CD4-positive, alpha-beta T cell treated with Interleukin-12 subunit alpha and Interleukin-12 subunit beta, for 1 hour (primary cell): ENCODE results near the gene ZBTB32.

Source experiments
- DNase-seq: peaks from one replicate; pipeline ENCODE4 v3.0.0-alpha.2; 2020

ZBTB32 gene

DNA sequence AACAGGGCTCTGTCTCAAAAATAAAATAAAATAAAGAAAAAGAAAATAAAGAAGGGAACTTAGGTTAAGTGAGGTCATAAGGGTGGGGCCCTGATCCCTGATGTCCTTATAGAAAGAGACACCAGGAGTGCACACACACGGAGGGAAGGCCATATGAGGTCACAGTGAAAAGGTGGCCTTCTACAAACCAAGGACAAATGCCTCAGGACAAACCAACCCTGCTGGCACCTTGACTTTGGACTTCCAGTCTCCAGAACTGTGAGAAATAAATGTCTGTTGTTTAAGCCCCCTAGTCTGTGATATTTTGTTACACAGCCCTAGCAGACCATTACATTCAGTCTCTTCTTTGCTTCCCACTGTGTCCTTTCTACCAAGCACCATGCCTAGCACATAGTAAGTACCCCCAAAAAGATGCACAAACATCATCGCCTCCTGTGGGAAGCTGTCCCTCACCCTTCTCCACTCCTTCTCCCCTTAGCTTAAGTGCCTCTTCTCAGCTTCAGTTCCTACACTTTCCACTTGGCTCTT, 8.4 kb upstream of the ZBTB32 start:
- DNase-seq: no peak

DNA sequence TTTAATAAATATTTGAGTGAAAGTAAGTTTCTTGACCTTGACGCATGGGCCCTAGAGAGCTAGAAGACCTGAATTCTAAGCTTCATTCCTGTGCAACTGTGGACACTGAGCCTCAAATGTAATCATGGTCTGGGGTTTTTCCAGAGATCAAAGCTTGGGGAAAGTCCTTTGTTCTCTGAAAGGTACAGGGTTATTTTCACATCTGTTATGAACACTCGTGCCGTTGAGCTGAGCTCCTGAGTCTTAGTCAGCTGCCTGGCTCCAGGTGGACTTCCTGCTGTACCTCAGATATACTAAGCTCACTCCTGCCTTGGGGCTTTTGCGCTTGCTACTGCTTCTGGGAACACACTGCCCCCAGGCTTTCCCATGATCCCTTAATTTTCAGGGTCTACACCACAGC, 7.5 kb upstream of the ZBTB32 start:
- DNase-seq: no peak

DNA sequence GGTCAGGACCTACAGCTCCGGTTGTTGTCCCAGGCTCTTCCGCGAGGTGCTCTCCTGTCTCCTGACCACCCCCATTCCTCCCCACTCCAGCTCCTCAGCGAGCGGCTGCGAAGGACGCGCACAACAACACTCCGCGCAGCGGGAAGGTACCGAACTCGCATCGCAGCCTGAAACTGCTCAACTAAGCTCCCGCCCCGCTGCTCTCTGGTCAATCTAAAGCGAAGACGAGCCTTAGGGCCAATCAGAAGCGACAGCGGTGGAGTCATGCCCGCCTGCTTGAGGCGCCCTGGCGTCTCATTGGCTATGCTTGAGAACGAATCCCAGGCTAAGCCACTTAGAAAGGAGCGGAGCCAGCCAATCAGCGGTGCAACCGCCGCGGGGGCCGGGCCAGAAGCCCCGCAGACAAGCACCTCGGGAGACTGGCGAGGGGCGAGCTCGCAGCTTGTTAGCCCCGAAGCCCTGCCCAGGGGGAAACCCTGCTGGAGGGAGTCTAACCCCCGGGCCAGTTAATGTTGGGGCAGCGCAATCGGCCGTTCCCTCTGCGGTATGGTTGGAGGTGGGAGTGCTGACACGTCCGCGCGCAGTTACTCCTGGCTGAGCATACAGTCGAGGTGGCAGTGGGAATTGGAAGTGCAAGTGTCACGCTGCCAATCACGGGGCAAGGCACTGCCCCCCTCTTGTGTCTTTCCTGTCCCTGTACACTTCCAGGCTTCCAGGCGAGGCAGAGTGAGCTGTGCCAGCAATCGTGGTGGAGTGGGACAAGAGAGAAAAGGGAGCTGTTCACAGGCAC, 1.9 kb upstream of the ZBTB32 start:
- DNase-seq: peak; percentile 96

DNA sequence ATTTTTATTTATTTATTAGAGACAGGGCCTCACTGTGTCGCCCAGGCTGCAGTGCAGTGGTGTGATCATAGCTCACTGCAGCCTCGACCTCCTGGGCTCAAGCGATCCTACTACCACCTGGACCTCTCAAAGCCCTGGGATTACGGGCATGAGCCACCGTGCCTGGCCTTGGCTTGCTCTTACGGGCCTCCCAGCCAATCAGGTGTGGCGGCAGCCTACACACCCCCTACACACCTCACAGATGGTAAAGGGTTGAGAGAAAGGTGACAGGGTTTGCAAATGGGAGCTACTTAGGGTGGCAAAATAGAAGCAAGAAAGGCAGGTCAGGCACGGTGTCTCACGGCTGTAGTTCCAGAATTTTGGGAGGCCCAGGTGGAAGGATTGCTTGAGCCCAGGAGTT, 1.0 kb upstream of the ZBTB32 start:
- DNase-seq: no peak

DNA sequence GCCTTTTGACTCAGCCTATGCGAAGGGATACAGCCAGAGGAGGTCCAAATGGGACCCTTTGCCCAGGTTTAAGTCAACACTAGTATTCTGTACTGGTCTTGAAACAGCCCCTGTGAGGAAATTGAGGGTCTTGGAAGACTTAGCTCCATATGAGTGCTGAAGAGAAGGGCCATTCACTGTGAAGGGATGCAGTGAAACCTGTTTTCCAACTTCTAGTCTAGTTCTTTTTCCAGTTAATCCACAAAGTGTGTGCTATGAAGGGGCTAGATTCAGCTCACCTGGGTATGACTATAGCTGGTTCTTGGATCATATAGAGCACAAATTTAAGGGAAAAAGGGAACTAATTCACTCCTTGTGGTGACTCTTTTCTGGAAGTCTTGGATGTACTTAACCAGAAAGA, 4.0 kb downstream of the ZBTB32 start:
- DNase-seq: no peak

DNA sequence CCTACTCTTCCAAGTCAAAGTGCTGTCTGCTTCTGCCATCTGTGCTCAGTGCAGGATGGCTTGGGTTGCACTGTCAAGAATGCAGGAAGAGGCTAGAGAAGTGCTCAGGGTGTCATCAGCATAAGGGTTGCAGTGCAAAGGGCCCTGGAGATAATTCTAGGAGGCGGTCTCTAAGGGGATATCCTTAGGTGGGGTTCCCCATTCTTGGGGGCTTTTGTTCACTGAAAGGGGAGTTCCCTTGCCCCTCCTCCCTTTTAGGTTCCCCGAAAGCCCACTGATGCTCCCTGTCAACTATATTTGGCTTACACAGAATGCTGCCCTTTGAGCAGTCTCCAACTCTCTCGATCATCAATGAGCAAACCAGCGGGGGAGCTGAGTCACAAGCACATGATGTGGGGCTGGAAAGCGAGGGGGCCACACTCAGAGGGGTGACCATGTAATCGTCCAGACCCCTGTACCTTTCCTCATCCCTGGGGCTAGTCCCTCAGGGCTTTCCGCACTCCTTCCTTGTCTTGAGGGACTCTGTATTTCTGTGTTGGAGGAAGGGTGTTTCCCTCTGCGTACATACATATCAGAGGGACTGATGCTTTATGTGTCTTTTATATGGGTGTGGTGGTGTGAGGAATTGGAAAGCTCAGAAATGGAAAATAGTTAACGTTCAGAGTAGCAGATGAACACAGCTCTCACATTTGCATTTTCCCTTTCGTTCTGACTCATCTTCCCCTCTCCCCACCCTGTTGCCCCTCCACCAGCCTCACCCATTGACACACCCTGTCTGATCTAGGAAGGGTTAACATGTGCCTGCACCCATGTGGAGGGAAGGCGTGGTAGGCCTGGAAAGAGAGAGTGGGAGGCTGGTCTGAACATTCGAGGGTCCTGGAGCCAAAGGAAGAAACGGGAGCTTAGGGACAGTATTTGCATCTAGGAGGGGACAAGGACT, 6.7 kb downstream of the ZBTB32 start:
- DNase-seq: peak; percentile 24

DNA sequence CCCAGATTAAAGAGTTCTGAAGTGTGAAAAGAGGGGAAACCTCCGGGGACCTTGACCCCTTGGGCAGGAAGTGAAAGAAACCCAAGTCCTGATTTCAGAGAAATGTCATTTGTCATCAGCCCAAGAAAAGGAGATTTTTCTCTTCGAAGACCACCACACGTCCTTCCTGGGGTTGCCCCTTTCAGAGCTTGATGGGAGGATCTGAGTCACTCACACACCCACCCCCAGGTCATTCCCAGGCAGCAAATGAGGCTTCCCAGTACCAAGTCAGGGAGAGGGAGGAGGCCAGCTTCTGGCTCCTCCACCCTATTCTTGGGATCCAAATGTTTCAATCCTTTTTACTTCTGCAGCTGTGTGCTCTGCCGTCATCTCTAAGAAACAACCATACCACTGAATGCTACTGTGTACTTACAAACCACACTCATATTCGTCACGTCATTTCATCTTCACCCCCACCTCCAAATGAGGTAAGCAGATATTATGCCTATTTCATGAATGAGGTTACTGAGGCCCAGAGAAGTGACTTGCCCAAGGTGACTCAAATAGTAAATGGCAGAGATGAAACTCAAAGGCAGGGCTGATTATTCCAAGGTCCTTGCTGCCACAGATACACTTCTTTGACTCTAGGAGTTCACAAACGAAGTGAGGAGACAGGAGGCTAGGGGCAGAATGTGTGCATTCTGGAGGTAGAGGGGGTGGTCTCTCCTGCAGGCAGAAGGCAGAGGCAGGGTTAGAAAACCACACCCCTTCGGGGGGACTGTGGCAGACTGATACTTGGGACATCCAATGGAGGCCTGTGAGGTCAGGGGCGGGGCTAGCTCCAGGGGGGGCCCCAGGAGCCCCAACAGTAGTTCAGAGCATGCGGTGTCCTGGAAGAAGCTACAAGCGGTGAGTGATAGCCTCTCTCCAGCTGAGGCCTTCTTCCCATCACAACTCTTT, 8.5 kb downstream of the ZBTB32 start:
- DNase-seq: peak; percentile 50

DNA sequence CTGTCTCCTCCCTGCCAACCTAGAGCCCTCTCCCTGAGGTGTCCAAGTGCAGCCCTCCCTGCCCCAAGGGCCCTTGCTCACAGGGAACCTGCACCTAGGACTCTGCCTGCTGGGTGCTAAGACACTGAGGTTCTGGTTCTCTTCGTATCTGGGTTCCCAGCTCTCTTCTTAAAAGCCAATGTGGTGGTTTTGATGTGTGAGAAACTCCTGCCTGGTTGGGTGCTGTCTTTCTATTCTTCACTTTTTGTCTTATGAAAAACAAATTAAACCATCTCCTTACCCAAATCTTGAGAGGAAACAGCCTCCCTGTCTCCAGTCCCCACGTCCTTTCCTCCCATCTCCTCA, 9.1 kb downstream of the ZBTB32 start:
- no peak for DNase-seq

DNA sequence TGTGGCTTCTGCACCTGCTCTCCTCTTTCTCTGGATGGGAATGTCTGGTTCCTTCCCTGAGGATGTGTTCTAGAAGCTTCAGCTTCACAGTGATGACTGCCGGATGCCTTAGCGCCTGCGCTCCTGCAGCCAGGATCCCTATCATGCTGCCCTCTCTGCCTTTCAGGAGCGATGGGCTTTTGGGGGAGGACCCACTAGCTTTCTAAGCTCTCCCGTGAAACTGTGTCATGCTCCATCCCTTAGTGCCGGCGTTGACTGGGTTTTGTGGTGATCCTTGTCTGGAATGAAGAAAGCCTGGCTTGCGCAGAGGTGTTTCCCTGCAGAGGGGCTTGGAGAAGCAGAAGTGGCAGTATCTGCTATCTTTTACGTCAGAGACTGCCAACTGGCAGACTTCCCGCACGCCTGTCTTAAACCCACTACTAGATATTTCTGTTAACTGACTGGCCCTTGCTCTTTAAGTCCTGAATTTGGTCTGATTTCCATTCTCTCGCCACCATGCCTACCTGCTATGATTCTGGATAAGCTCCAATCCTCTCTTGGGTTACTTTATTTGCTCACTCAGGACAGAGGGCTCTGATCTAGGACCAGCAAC, 9.6 kb downstream of the ZBTB32 start:
- no peak for DNase-seq

DNA sequence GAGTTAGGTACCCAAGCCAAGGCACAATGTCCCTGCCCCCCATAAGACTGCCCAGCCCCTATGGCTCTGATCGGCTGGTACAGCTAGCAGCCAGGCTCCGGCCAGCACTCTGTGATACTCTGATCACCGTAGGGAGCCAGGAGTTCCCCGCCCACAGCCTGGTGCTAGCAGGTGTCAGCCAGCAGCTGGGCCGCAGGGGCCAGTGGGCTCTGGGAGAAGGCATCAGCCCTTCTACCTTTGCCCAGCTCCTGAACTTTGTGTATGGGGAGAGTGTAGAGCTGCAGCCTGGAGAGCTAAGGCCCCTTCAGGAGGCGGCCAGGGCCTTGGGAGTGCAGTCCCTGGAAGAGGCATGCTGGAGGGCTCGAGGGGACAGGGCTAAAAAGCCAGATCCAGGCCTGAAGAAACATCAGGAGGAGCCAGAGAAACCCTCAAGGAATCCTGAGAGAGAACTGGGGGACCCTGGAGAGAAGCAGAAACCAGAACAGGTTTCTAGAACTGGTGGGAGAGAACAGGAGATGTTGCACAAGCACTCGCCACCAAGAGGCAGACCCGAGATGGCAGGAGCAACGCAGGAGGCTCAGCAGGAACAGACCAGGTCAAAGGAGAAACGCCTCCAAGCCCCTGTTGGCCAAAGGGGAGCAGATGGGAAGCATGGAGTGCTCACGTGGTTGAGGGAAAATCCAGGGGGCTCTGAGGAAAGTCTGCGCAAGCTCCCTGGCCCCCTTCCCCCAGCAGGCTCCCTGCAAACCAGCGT, 10.4 kb downstream of the ZBTB32 start:
- no peak for DNase-seq

DNA sequence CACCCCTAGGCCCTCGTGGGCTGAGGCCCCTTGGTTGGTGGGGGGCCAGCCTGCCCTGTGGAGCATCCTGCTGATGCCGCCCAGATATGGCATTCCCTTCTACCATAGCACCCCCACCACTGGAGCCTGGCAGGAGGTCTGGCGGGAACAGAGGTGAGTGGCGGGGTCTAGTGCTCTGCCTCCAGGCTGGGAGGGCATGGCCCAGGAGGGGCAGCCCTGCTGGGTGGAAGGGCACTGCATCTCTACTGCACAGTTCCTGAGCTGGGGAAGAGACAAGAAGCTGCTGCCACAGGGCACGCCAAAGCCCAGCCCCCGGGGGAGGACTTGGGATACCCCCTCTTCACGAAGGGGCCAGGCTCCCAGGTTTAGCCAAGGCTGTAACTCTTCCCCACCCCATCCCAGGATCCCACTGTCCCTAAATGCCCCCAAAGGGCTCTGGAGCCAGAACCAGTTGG, 11.0 kb downstream of the ZBTB32 start:
- DNase-seq: no peak

DNA sequence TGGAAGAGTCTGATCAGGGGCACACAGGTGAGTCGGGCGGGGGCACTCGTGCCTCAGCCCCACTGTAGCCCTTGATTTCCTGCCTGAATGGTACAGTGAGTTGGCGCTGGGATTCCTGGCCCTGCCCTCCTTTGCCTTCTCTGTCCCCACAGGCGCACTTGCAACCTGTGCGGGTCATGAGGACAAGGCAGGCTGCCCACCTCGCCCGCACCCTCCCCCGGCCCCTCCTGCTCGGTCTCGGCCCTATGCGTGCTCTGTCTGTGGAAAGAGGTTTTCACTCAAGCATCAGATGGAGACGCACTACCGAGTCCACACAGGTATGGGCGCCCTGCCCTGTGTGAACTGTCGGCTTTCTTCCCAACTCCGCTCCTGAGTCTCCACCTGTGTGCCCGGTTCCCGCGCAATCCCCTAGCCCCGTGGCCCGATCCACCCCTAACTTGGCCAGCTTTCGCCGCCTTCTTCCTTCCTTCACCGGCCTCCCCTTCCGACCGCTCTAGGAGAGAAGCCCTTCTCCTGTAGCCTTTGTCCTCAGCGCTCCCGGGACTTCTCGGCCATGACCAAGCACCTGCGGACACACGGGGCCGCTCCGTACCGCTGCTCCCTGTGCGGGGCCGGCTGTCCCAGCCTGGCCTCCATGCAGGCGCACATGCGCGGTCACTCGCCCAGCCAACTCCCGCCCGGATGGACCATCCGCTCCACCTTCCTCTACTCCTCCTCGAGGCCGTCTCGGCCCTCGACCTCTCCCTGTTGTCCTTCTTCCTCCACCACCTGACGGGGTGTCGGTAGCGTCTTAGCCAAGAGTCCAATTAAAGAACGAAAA, 11.8 kb downstream of the ZBTB32 start:
- no peak for DNase-seq

DNA sequence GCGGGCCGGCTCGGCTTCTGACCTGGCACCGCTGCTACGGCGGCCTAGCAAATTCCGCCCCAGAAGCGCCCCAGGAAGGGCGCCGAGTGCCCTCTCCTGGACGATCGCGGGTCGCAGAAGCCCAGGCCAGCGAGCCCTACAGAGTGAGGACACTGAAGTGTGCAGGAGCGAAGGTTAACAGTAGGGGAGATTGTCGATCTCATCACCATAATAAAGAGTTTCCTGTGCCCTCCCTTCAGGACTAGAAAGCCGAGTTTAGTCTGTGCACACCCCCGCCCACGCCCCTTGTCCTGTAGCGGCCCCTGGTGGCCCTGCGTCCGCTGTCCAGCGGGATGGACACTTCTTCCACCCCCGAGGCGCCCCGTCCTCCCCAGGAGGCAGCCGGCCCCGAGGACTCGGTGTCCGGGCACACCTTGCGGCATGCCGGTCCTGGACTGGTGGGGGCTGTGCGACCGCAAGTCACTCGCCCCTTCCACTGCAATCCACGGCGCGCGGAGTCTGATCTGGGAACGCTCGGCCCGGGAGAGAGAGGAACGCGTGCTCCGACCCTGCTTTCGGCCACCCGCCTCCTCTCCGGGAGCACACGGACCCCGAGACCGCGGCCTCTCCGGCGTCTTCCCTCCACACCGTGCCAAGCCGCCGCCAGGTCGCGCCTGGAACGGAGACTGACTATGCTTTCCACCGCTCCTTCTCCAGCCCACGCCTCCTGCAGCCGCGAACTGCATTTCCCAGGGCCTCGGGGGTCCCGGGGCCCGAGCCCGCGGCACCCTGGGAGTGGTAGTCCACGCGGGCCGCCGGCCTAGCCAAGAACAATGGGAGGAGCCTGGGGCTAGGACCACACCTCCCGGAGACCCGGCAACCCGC, 12.7 kb downstream of the ZBTB32 start:
- DNase-seq: peak; percentile 98

DNA sequence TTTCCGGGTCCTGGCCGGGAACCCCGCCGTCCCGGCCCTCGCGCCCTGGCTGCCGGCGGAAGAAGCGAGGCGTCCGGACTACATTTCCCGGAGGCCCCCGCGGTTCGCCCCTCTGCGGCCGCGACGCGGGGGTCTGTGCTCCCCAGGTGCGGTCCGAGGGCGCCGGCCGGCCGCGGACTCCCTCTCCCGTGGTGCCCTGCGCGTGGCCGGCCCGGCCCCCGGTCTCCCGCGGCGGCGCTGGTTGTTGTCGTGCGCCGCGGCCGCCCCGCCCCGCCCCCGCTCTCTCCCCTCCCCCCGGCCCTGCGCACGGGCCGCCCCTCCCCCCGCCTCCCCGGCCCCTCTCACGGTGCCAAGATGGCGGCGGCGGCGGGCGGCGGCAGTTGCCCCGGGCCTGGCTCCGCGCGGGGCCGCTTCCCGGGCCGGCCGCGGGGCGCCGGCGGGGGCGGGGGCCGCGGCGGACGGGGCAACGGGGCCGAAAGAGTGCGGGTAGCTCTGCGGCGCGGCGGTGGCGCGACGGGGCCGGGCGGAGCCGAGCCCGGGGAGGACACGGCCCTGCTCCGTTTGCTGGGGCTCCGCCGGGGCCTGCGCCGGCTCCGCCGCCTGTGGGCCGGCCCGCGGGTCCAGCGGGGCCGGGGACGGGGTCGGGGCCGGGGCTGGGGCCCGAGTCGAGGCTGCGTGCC, 13.4 kb downstream of the ZBTB32 start, which contains the start of gene KMT2B:
KMT2B (plus strand) TSS at position 339 of the 680 bp plus-strand sequence; CDS start at position 355, 16 bp downstream.
- no peak for DNase-seq

DNA sequence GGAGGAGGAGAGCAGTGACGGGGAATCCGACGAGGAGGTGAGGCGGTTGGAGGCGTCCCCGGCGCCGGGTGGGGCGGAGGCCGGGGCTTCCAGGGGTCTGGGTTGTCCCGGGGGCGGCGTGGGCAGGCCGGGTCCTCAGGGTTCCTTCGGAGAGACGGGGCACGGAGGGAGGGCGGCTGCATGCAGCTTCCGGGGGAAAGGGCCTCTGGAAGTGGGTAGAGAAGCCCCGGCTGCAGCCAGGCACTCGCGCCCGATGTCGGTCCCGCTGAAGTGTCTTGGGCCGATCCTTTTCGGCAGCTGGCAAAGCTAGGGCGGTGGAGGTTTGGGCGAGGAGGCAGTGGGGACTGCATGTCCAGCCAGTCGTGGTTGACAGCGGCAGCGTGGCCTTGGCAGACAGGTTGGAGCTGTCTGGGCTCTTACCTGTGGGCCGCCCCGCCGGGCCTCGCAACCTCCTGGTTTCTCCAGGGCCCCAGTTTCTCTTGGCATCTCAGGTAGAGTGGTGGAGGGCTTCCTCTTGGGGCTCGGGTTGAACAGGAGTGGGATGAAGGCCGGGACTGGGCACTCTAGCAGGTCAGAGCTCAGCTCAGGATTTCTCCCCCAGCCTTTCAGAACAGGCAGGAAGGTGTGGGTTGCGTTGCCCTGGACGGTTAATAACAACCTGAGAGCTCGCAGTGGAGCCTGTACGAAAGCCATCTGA, 14.1 kb downstream of the ZBTB32 start:
- peak; percentile 42 for DNase-seq

DNA sequence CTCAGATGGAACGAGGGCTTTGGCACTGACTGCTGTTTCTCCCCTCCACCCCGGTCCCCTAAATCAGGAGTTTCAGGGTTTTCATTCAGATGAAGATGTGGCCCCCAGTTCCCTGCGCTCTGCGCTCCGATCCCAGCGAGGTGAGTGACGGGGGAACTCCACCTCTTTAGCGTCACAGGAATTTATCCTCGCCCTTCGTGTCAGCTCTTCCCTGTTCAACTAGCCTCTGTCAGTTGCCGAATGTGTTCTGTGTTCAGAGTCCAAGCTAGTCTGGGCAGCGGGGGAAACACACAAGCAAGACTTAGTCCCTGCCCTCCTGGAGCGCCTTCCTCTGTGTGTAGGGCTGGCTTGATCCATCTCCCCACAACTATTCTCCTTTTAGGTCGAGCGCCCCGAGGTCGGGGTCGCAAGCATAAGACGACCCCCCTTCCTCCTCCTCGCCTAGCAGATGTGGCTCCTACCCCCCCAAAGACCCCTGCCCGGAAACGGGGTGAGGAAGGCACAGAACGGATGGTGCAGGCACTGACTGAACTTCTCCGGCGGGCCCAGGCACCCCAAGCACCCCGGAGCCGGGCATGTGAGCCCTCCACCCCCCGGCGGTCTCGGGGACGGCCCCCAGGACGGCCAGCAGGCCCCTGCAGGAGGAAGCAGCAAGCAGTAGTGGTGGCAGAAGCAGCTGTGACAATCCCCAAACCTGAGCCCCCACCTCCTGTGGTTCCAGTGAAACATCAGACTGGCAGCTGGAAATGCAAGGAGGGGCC, 15.2 kb downstream of the ZBTB32 start:
- no peak for DNase-seq

DNA sequence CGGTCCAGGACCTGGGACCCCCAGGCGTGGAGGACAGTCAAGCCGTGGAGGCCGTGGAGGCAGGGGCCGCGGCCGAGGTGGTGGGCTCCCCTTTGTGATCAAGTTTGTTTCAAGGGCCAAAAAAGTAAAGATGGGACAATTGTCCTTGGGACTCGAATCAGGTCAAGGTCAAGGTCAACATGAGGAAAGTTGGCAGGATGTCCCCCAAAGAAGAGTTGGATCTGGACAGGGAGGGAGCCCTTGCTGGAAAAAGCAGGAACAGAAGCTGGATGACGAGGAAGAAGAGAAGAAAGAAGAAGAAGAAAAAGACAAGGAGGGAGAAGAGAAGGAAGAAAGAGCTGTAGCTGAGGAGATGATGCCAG, 15.8 kb downstream of the ZBTB32 start:
- DNase-seq: no peak
